ENCODE measurements around the gene C20orf96. TPM values are rescaled to one million over a fixed set of nuclear protein-coding genes. Genes with fewer than 3 reads are reported as not detected.
"Not testable (repeated sequence)": the region's sequence is repeated elsewhere in the genome, so short reads cannot be mapped to it uniquely, and the experiment has no call there.

Gene C20orf96
- total RNA-seq, 2 experiments from 2014 or later: 7.1 to 7.4 TPM

DNA sequence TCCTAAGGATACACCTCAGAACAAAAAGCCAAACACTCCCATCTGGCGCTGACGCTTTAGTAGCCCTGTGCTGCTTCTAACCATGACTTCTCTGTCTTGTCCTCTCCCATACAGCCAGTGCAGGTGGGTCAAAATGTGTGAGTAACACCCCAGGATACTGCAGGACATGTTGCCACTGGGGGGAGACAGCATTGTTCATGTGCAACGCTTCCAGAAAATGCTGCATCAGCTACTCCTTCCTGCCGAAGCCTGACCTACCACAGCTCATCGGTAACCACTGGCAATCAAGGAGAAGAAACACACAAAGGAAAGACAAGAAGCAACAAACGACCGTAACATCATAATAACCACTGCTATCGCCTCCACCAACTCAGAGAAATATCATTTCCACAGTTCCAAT lies 31.6 kb downstream of the C20orf96 start:
- DNase-seq (peak; percentile 29), ATAC-seq (peak; percentile 55)
- POLR2A ChIA-PET: no interaction called here
- CTCF ChIA-PET: interaction anchor here (0.9 to 3.7 kb wide), 7 partner anchors 8 to 72 kb away, joined by 3 to 18 read pairs (median 4); partner anchors contain the start of gene DEFB129
- Mint-ChIP-seq H3K27me3 (peaks cover 2% of the 10 kb centered on the region), H3K9me3 (no peaks in the 10 kb centered on the region), H3K27ac (no peak overlapping the region), H3K4me3 (no peak overlapping the region), H3K36me3 (ENCODE audit: low read depth) (no peaks in the 10 kb centered on the region), H3K4me1 (ENCODE audit: low read depth) (peaks cover 10% of the 10 kb centered on the region)
- TF ChIP-seq, protein P1, sequence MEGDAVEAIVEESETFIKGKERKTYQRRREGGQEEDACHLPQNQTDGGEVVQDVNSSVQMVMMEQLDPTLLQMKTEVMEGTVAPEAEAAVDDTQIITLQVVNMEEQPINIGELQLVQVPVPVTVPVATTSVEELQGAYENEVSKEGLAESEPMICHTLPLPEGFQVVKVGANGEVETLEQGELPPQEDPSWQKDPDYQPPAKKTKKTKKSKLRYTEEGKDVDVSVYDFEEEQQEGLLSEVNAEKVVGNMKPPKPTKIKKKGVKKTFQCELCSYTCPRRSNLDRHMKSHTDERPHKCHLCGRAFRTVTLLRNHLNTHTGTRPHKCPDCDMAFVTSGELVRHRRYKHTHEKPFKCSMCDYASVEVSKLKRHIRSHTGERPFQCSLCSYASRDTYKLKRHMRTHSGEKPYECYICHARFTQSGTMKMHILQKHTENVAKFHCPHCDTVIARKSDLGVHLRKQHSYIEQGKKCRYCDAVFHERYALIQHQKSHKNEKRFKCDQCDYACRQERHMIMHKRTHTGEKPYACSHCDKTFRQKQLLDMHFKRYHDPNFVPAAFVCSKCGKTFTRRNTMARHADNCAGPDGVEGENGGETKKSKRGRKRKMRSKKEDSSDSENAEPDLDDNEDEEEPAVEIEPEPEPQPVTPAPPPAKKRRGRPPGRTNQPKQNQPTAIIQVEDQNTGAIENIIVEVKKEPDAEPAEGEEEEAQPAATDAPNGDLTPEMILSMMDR (IDR thresholded peaks at IDR 0.05): no peak
- intact Hi-C loops (cut with micrococcal nuclease): no loop called here

DNA sequence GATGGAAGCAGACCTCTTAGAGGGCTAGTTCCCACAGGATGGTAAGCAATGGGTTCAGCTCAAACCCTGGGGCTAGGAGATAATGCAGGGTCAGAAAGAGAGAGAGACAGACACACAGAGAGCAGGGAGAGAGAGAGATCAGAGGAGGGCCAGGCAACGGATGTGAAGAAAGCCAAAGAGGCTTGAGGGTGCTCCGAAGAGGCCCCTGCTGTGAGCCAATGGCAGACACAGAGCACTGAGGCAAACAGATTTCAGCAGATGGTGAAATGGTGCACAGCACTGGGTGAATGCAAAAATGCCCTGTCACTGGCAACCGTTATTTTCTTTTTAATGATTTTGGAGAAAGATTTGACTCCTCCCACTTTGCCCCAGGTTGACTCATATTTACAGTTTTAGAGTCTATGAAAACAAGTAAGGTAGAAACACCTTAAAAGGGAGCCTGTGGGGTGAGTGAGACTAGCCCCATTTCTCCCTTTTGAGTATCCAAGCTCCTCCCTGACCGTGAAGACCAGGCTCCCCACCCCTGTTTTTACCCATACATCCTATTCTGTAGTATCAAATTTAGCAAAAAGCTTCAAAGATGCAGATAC lies 32.2 kb downstream of the C20orf96 start:
- Mint-ChIP-seq H3K27ac (no peak overlapping the region), H3K4me1 (ENCODE audit: low read depth) (peaks cover 10% of the 10 kb centered on the region), H3K36me3 (ENCODE audit: low read depth) (no peaks in the 10 kb centered on the region), H3K4me3 (no peak overlapping the region), H3K27me3 (peaks cover 2% of the 10 kb centered on the region), H3K9me3 (no peaks in the 10 kb centered on the region)
- POLR2A ChIA-PET: interaction anchor here (1.3 kb wide), 1 partner anchor 18 kb away, joined by 3 read pairs; no protein-coding TSS in a partner anchor
- CTCF ChIA-PET: interaction anchor here (0.9 to 3.7 kb wide), 7 partner anchors 8 to 72 kb away, joined by 3 to 18 read pairs (median 4); partner anchors contain the start of gene DEFB129
- ATAC-seq: peak; percentile 69
- peak; percentile 7 for DNase-seq
- TF ChIP-seq, protein P1 (IDR thresholded peaks at IDR 0.05): no peak
- intact Hi-C loops (cut with micrococcal nuclease): no loop called here

DNA sequence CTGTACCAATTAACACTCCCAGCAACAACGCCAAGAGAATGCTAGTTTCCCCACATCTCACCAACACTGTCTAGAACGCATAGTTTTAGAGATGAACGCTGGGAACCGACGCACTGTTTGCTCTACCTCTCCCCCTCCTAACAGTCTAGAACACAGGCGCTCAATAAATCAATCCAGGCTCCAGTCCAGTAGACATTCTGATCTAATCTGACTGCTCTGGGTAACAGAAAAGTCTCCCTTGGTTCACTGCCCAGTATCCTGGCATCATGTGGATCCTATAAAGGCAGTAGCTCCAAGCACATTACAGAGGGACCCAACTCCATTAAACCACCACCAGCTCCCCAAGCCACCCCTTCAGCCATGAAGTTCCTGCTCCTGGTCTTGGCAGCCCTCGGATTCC lies 33.1 kb downstream of the C20orf96 start, which contains the start of gene DEFB132:
Gene DEFB132, plus strand, starts transcription at position 306 of the 400 bp plus-strand sequence. Its CDS starts 55 bp downstream, at position 361.
- DNase-seq: no peak
- POLR2A ChIA-PET: interaction anchor here (1.3 kb wide), 1 partner anchor 17 kb away, joined by 3 read pairs; no protein-coding TSS in a partner anchor
- Mint-ChIP-seq H3K27me3 (peaks cover 2% of the 10 kb centered on the region), H3K4me1 (ENCODE audit: low read depth) (peaks cover 10% of the 10 kb centered on the region), H3K4me3 (no peak within 1 kb of the TSS), H3K9me3 (no peaks in the 10 kb centered on the region), H3K27ac (no peak within 1 kb of the TSS), H3K36me3 (ENCODE audit: low read depth) (no peaks in the 10 kb centered on the region)
- TF ChIP-seq, protein P1 (IDR thresholded peaks at IDR 0.05): no peak
- CTCF ChIA-PET: interaction anchor here (0.5 to 3.7 kb wide), 3 partner anchors 9 to 73 kb away, joined by 4 to 18 read pairs (median 11); no protein-coding TSS in a partner anchor
- no peak for ATAC-seq
- intact Hi-C loops (cut with micrococcal nuclease): no loop called here

DNA sequence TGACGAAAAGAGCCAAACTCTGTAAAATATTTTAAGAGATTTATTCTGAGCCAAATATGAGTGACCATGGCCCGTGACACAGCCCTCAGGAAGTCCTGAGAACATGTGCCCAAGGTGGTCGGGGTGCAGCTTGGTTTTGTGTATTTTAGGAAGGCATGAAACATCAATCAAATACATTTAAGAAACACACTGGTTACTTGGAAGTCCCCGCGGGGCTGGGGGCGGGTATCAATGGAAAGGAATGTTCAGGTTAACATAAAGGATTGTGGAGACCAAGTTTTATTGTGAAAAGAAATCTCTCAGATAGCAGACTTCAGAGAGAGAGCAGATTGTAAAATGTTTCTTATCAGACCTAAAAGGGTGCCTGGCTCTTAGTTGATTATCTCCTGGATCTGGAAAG lies 37.1 kb downstream of the C20orf96 start:
- H3K27me3 Mint-ChIP-seq; intact Hi-C loops (cut with micrococcal nuclease); POLR2A ChIA-PET; H3K27ac Mint-ChIP-seq; H3K36me3 Mint-ChIP-seq (ENCODE audit: low read depth); H3K9me3 Mint-ChIP-seq; ATAC-seq; DNase-seq; H3K4me3 Mint-ChIP-seq: not testable (repeated sequence)
- peaks cover 11% of the 10 kb centered on the region for H3K4me1 Mint-ChIP-seq (ENCODE audit: low read depth)
- CTCF ChIA-PET: interaction anchor here (0.7 to 1.9 kb wide), 3 partner anchors 12 to 14 kb away, joined by 3 to 8 read pairs (median 4); no protein-coding TSS in a partner anchor

DNA sequence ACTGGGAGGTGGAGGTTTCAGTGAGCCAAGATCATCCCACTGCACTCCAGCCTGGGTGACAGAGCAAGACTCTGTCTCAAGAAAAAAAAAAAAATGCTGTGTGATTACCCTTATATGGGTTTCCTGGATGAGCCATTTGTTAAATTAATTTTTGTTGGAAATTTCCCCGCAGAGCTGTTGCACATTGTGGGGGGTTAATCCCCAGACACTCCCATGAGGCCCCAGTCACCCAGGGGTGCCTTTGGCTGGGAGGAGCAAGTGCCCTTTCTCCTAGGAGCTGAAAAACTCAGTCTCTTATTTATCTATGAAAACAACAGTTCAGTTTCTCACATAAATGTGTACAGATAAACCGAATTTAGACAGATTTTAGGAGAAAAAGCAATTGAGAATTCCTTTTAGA lies 37.7 kb downstream of the C20orf96 start:
- DNase-seq: no peak
- CTCF ChIA-PET: interaction anchor here (0.7 to 1.9 kb wide), 3 partner anchors 11 to 14 kb away, joined by 3 to 8 read pairs (median 4); no protein-coding TSS in a partner anchor
- no peak overlapping the region for H3K27ac Mint-ChIP-seq
- H3K36me3 Mint-ChIP-seq (ENCODE audit: low read depth): no peaks in the 10 kb centered on the region
- H3K9me3 Mint-ChIP-seq: no peaks in the 10 kb centered on the region
- H3K4me1 Mint-ChIP-seq (ENCODE audit: low read depth): peaks cover 8% of the 10 kb centered on the region
- no peak overlapping the region for H3K4me3 Mint-ChIP-seq
- ATAC-seq: no peak
- TF ChIP-seq, protein P1 (IDR thresholded peaks at IDR 0.05): no peak
- POLR2A ChIA-PET: no interaction called here
- peaks cover 2% of the 10 kb centered on the region for H3K27me3 Mint-ChIP-seq
- intact Hi-C loops (cut with micrococcal nuclease): no loop called here

Measured in activated CD8-positive, alpha-beta T cell treated with anti-CD3 and anti-CD28 coated beads for 36 hours (primary cell).